NCI-H510A (cell line): Measurements from ENCODE around the gene TSEN15.
"Not testable (repeated sequence)": the region's sequence is repeated elsewhere in the genome, so short reads cannot be mapped to it uniquely, and the experiment has no call there.

Source experiments
- DNase-seq: peaks from one replicate; lab custom pipeline; 2025; lab: John Stamatoyannopoulos, UW

The TSEN15 gene

DNA sequence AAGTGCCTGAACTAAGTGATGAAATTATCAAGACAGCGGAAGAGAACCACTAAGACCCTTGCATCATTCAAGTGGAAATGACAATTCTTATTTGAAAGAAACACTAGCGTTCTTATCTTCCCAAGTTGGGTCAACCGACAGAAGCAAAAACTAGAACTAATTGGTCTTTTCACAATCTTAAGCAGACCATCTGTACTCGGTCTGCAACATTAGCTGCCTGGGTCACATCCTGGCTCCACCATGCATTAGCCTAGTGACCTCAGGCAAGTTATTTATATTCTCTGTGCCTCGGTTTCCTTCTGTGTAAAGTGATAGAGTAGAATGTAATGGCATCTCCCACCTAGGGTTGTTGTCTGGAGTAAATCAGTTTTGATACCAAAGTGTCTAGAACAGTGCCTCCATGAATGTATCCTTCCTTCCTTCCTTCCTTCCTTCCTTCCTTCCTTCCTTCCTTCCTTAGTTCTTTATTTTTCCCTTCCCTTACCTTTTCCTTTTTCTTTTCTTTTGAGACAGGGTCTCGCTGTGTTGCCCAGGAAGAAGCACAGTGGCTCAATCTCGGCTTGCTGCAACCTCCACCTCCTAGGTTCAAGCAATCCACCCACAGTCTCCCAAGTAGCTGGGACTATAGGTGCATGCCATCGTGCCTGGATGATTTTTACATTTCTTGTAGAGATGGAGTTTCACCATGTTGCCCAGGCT is 20.0 kb upstream of the TSEN15 start:
- no peak for DNase-seq

DNA sequence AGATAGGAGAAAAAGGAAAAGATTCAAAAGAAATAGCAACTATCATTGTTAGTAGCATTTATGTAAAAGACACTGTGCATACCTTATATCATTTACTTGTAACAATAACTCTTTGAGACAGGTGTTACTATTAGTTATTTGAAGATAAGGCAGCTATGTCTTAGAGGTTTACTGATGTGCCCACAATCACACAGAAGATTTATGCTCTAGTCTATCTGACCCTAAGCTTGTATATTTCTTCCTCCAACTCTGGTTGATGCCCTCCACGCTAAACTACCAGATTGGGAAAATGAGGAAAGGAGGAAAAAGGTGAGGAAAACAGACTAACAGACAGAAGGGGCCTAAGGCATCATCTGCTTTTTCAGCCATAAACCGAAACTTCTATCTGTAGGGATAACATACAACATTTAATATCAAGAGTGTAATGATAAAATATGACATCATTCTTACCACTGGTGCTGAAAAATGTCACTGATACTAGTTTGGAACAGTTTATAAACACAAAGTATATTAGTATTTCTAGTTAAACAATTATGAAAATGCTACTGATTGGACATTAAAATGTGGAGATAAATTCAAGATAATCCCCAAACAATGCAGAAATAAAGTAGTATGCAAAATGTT is 19.1 kb upstream of the TSEN15 start:
- no peak for DNase-seq

DNA sequence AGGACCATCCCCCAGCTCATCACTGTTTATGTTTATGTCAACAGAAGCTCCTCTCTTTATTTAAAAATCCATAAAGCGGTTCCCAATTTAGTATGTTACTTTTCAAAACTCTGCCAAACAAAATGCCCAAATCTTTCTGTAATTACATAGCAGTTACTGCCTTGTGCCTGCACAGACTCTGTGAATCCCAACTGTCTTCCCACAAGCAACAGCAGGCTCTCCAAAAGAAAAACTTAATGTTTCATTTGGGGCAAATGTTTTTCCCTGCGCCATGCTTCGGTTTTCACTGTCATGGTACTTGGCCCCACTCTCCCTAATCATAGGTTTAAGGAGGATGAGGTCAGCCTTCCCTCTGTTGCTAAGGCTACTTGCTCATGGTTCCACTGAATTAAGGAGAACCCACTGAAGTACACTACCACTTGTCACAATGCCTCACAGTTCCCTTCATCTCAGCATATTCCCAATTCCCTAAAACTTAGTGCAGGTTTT is 18.6 kb upstream of the TSEN15 start:
- DNase-seq = no peak

DNA sequence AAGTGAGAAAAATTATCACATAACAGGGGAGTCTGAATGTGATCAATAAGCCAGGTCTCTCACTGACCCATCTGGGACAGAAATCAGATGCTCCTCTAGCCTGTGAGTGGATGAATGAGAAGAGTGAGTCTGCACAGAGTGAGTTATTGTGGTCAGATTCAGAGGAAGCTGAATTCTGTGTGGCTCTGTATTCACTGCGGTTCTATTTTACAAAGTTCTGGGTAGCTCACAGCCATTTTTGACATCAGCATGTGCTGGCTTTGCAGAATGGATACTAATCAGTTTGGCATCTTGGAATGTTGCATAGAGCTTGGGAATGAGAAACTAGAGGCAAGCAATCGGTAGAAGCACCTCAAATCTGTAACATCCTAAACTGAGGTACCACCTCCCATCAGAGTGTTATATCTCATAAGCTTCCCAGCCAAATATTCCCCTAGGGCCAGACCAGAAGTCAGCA is 17.8 kb upstream of the TSEN15 start:
- DNase-seq = no peak

DNA sequence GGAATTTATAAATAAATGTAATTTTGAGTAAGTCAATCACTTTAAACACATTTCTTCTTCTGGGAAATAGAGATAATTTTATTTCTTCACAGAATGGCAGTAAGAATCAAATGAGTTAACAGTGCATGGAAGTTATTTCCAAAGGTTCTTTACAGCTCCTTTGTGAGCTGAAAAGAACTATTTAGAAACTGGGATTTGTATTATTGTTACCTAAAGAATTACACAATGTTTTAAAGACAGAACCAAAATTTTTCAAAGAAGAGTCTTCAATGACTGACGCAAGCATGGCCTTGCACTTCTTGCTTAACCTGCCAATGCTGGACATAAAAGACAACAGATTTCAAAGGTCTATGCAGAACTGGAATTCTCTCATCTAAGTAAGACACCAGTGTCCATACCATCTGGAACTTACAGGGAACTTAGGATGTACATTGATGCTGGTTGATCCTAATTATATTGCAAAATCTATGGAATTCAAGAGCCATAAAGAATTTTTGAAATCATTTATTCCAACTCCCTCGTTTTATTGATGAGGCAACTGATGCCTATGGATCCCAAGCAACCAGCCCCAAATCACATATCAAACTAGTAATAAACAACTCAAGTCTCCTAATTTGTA is 16.7 kb upstream of the TSEN15 start:
- DNase-seq = no peak

DNA sequence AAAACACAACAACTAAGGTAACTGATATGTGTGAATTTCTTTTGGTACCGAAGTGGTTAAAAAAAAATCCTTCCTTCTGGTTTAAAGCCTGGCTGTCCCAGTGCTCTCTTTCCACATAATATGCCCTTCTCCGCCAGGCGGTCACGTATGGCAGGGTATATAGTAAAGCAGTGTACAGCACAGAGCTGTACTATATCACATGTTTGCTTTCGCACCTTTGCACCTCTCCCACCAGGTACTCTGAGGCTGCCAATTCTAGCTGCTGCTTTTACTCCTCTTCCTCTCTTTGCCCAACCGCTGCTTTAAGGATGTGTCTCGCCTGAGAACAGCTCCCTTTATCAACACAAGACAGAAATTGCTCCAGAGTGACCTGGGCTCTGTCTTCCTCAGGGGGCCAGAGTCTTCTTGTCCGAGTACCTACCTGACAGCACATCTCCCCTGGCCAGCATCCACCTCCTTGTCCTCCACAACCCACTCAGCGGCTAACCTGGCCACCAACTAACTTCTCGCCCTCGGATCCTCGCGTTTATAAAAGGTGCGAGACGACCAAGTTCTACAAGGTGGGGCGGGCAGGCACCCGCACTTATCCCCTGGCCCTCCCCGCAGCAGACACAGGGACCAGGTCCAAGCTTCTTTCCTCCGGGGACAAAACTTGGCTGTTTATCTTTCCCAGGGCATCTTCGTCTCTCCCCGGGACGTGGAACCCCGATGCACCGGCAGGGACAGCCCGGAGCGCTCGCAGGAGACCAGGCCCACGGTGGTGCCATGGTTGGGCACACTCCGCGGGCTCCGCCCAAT is 15.6 kb upstream of the TSEN15 start:
- DNase-seq = no peak

DNA sequence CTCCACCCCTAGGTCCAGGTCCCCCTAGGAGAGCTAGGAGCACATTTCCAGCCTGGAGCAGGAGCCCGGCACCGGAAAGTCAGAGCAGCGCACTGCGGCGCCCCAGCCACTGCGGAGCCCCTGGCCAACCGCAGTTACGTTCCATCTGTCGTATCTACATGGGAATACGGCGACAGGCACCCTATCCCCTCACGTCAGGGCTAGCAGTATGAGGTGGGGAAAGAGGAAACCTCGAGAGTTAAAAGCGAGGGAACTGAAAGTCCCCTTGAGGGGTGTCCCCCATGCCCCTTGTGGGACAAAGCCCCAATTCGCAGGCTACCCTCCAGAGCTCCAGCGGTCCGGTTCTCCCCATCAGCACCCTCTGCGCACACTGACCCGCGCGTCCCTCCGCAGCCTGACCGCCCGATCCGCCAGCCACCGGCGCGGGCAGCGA is 15.0 kb upstream of the TSEN15 start:
- DNase-seq = no peak

DNA sequence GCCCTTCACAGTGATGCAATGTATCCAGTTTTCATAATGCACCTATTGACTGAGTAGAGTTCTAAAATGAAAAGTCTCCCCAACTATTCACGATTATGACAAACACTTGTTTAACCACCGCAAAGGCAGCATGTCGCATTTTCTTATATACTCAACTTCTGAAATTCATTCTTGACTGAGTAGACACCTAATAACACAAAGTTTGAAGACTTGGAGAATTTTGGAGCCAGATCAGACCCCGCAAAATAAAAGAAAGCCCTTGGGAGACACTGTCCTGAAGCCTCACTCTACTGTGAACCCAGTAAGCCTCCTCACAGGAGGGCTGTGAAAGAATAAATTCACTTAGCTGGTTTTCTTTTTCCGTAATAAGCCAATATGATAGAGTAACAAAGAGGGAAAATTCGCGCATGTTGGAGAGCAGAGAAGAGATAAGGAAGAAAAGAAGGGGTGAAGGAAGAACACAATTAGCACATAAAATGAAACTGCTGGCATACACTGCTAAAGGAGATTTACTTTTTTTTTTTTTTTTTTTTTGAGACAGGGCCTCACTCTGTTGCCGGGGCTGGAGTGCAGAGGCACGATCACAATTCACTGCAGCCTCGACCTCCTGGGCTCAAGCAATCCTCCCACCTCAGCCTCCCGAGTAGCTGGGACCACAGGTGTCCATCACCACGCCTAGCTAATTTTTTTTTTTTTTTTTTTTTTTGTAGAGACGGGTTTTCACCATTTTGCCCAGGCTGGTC is 13.5 kb upstream of the TSEN15 start:
- DNase-seq = no peak

DNA sequence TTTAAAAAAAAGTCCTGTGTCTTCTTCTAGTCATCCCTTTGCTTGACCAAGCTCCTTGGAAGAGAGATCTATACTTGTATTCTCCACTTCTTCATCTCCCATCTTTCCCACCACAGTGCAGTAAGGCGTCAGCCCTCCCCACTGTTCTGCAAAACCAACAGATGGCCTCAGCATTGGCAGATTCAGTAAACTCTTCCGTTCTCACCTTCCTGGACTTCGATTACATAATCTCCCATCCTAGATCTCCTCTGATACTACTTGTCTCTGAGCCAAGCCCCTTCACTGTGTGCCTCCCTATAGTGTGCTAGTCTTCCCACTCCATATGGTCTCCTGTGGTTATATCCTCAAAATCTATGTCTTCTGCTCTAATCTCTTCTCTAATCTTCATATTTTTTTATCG is 12.4 kb upstream of the TSEN15 start:
- no peak for DNase-seq

DNA sequence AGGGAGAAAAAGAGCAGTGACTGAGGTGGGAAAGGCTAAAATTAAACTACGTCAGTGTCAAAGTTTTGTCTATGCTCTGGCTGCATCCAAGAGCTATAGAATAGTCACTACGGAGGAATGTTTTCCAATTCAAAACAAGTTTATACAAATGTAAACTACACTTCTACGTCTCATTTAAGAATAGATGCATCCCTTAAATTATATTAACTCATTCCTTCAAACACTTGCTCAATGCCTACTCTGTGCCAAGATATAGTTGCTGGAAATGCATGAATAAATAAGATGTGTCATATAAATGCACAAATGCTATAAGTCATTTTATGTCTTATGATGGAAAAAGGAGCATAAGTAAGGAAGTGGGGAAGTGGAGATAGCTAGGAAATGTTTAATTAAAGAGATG is 9.8 kb upstream of the TSEN15 start:
- DNase-seq = no peak

DNA sequence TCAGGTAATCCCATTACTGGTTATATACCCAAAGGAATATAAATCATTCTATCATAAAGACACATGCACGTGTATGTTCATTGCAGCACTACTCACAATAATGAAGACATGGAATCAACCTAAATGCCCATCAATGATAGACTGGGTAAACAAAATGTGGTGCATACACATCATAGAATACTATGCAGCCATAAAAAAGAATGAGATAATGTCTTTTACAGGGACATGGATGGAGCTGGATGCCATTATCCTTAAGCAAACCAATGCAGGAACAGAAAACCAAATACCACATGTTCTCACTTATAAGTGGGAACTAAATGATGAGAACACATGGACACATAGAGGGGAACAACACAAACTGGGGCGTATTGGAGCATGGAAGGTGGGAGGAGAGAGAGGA is 8.2 kb upstream of the TSEN15 start:
- DNase-seq = not testable (repeated sequence)

DNA sequence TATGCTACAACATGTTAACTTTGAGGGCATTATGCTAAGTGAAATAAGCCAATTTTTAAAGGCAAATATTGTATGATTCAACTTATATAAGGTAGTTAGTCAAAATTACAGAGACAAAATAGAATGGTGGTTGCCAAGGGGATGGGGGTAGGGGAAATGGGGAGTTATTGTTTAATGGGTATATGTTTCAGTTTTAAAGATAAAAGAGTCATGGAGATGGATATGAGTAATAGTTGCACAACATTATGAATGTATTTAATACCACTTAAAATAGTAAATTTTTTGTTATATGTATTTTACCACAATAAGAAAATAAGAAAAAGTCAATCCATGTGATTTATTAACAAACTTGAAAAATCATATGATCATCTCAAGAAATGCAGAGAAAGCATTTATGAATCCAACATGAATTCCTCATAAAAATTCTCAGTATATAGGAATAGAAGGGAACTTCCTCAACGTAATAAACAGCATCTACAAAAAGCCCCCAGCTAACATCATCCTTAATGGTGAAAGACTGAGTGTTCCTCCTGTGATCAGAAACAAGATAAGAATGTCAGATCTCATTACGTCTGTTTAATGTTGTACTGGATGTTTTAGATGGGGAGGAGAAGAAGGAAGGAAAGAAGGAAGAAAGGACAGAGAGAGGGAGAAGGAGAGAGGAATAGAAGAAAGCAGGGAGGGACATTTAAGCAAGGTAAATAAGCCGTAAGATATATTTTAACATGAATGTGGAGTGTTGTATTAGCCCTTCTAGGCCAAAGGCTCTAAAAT is 6.7 kb upstream of the TSEN15 start:
- DNase-seq = no peak

DNA sequence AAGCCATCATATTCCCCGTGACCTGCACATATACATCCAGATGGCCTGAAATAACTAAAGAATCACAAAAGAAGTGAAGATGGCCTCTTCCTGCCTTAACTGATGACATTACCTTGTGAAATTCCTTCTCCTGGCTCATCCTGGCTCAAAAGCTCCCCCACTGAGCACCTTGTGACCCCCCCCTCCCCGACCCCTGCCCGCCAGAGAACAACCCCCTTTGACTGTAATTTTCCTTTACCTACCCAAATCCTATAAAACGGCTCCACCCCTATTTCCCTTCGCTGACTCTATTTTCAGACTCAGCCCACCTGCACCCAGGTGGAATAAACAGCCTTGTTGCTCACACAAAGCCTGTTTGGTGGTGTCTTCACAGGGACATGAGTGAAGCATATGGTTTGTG is 4.0 kb upstream of the TSEN15 start:
- DNase-seq = not testable (repeated sequence)

DNA sequence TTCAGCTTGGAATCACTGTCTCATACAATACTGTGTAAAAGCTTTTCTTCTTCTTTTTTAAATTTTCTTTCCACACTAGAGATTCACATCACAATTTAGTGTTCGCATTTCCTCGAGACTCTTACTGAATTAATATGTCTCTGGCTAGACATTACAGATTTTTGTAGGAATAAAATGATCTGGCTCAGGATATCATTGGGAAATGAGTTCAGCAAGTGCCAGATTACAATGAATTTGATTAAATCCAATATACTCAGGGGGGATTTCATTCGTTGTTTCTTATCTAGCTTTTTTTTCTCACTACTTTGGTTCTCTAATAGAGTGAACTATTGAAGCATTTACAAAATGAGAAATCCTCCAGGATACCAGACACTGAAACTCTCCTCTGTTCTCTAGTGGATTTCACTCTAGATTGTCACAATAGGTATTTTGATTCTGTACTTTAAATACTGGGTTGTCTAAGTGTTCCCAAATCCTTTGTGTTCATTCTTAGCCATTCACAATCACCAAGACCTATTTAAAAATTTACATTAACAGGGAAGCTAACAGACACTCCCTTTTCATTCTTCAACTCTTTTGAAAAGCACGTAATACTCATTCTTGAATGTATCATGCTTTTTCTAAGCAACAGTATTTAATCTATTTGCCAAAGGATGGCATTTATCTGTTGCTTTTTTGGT is 2.8 kb upstream of the TSEN15 start:
- DNase-seq = no peak

DNA sequence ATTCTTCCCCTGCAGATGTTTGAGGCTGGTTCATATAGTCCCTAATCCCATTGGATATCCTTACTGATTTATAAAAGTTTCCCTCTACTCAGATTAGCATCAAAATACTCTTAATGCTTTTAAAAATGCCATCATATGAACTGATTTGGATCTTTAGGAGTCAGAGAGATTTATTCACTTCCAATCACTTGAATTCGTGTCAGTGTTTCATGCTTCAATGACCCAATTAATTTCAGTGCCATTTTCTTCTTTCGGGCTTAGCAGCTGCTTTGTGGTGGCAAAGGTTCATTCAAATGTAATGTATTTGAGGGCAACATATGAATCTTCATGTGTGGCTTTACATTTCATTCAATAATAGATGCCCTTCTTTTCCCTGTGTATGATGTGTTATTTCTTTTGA is 2.2 kb upstream of the TSEN15 start:
- no peak for DNase-seq

DNA sequence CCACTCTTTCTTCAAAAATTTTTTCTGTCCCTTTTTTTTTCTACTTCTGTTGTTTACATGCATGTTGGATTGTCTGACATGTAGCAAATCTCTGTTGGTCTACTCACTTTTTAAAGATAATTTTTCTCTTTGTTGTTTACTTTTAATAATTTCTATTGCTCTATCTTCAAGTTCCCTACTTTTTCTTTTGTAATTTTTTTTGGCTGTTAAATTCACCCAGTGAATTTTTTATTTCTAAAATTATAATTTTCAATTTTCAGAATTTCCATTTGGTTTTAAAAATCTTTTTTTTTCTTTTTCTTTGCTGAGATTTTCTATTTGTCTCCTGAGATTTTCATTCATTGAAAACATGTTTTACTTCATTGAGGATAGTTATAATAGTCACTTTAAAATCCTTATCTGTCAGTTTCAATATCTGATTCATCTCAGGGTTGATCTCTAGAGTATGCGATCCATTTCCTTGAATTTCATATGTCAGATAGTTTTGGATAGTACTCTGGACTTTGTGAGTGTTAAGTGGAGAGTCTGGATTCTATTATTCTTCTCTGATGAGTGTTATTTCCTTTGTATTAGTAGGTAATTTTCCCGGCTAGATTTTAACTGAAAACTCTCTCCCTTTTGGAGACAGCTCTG is 1.6 kb upstream of the TSEN15 start:
- DNase-seq = no peak

DNA sequence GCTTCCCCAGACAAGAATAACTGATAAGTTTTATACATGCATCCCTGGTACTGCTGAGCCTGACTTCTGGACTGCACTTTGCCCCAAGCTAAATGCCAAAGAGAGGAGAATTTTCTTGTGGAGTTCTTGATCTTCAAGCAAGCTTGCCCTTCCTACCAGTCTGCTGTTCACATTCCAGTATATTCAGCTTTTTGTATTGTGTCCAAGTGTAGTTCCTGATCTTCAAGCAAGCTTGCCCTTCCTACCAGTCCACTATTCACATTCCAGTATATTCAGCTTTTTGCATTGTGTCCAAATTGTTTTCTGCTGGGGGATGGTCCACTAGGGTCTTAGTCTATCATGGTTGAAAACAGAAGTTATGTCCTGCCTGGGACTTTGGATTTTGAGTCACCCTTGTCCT is 894 bp upstream of the TSEN15 start:
- no peak for DNase-seq

DNA sequence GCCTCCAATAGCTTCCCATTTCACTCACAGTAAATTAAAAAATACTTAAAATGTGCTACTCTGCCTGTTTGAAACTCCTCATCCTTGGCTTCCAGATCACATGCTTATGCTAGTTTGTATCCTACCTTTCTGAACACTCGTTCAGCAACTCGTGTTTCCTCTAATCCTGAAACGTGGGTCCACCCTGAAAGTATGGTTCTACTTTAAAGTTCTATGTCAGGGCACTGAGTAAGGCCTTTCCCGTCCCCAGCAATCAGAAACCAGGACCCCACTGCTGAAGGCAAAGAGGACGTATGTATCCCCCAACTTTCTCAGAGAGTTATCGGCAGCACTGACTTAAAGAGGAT is 419 bp upstream of the TSEN15 start:
- DNase-seq = no peak

DNA sequence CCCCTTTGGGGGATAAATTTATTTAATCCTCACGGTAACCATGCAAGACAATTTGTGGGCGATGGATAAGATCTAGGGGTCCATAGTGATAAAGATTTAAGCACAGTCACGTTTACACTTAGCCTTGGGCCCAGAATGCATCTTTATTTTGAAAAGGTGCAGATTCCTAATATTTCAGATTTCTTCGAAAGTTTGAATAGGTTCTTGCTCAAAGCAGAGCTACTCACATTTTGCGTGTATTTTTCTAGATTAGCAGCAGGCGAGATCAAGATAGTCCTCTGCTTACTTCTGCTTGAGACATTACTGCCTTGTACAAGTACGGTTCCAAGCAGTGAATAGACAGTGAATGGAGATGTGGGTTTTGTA is 647 bp downstream of the TSEN15 start:
- DNase-seq = no peak

DNA sequence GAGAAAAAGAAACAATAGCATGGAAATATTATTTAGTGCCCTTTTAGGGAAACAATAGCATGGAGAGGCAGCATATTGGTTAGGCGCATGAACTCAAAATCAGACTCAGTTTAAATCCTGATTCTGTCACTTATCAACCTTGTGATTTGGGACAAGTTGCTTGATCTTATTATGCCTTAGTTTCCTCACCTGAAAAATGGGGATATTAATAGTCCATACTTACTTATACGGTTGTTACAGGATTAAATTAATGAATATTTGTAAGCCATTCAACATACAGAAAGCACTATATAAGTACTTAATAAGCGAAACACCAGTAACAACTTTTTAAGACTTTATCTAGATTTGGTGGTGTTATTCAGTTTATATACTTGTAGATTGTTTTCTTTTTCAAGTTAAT is 1.2 kb downstream of the TSEN15 start:
- no peak for DNase-seq
